HEK293 (cell line): ENCODE measurements around the gene SPOCK3.

ENCODE experiments used
- ELK4 ChIP-seq: IDR thresholded peaks from 2 replicates; pipeline ENCODE4 v1.6.1; 2011; ENCODE audit warnings: mild to moderate bottlenecking, low read depth, low read length, borderline replicate concordance
- PRDM1 ChIP-seq: fragments of 450-650 bp; formaldehyde crosslinking; IDR thresholded peaks from 2 replicates; pipeline ENCODE4; 2016; ENCODE audit warnings: missing biosample characterization, missing genetic modification characterization
- REPIN1 ChIP-seq: fragments of 450-650 bp; formaldehyde crosslinking; IDR thresholded peaks from 2 replicates; pipeline ENCODE4 v1.5.1; 2017; ENCODE audit warnings: missing biosample characterization, missing genetic modification characterization, low read depth
- ZNF274 ChIP-seq, 2 experiments: fragments of 200-500 bp in 1 of 2; fragments of 450-650 bp in 1 of 2; sonication (Bioruptor generic) in 1 of 2; formaldehyde crosslinking in 1 of 2; IDR thresholded peaks; 2 replicates each; pipeline versions ENCODE4 v1.5.1 to v1.6.1; 2014 to 2016; ENCODE audit warnings: borderline replicate concordance in 1 of 2, inconsistent platforms in 1 of 2, low read length in 1 of 2, missing biosample characterization in 1 of 2, missing genetic modification characterization in 1 of 2
- ZNF324 ChIP-seq: fragments of 450-650 bp; formaldehyde crosslinking; IDR thresholded peaks from 2 replicates; pipeline ENCODE4 v1.5.1; 2016; ENCODE audit warnings: missing biosample characterization, missing genetic modification characterization
- ZNF354C ChIP-seq: fragments of 450-650 bp; formaldehyde crosslinking; IDR thresholded peaks from 2 replicates; pipeline ENCODE4 v1.5.1; 2016; ENCODE audit warnings: missing biosample characterization, missing genetic modification characterization, low read depth, borderline replicate concordance
- ZNF677 ChIP-seq: fragments of 450-650 bp; IDR thresholded peaks from 2 replicates; pipeline ENCODE4 v1.5.0; 2018; ENCODE audit warnings: missing biosample characterization, mild to moderate bottlenecking, missing genetic modification characterization, moderate library complexity
- ZNF768 ChIP-seq: fragments of 450-650 bp; formaldehyde crosslinking; IDR thresholded peaks from 2 replicates; pipeline ENCODE4 v1.5.1; 2018; ENCODE audit warnings: missing biosample characterization, mild to moderate bottlenecking, missing genetic modification characterization
- TF ChIP-seq, protein P1 (sequence below): fragments of 450-650 bp; formaldehyde crosslinking; IDR thresholded peaks from 2 replicates; pipeline ENCODE4 v1.5.1; 2016; ENCODE audit warnings: missing biosample characterization, missing genetic modification characterization
- TF ChIP-seq, protein P2 (sequence below): fragments of 450-650 bp; formaldehyde crosslinking; IDR thresholded peaks from 2 replicates; pipeline ENCODE4 v1.5.1; 2016; ENCODE audit warnings: missing biosample characterization, missing genetic modification characterization
- TF ChIP-seq, protein P3 (sequence below): fragments of 450-650 bp; formaldehyde crosslinking; IDR thresholded peaks from 2 replicates; pipeline ENCODE4 v1.5.1; 2017; ENCODE audit warnings: missing biosample characterization, missing genetic modification characterization
- TF ChIP-seq, protein P4 (sequence below): fragments of 450-650 bp; formaldehyde crosslinking; IDR thresholded peaks from 2 replicates; pipeline ENCODE4 v1.5.1; 2016; ENCODE audit warnings: missing biosample characterization, missing genetic modification characterization

DNA sequence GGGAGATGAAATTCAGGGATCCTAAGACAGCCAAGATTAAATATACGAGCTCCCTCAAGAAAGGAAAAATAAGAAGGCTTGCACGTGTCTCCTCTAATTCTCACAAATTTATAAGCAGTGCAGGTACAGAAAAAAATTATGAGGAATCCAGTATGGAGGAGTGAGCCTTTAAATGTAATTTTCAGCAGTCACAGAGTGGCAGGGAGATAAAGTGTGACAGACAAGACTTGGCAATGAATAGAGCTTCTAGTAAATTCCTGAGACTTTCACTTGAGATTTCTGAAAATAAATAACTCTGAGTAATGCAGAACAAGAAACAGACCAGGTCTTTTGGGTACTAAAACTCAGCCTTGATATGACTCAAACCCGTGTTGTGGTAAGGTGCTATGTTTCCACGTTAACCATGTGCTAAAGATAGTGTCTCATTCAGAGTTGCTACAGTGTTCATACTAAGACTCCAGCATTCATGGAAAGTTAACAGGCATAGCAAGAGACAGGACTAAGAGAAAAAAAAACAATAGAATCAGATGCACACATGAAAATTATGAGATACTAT is 119.8 kb downstream of the SPOCK3 start:
- no peak for TF ChIP-seq ZNF677 (tag by site-specific recombination)
- no peak for TF ChIP-seq REPIN1
- TF ChIP-seq ELK4, result no peak
- no peak for TF ChIP-seq ZNF768 (tag by site-specific recombination)
- TF ChIP-seq, protein P1, sequence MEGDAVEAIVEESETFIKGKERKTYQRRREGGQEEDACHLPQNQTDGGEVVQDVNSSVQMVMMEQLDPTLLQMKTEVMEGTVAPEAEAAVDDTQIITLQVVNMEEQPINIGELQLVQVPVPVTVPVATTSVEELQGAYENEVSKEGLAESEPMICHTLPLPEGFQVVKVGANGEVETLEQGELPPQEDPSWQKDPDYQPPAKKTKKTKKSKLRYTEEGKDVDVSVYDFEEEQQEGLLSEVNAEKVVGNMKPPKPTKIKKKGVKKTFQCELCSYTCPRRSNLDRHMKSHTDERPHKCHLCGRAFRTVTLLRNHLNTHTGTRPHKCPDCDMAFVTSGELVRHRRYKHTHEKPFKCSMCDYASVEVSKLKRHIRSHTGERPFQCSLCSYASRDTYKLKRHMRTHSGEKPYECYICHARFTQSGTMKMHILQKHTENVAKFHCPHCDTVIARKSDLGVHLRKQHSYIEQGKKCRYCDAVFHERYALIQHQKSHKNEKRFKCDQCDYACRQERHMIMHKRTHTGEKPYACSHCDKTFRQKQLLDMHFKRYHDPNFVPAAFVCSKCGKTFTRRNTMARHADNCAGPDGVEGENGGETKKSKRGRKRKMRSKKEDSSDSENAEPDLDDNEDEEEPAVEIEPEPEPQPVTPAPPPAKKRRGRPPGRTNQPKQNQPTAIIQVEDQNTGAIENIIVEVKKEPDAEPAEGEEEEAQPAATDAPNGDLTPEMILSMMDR, result no peak
- TF ChIP-seq, protein P2, sequence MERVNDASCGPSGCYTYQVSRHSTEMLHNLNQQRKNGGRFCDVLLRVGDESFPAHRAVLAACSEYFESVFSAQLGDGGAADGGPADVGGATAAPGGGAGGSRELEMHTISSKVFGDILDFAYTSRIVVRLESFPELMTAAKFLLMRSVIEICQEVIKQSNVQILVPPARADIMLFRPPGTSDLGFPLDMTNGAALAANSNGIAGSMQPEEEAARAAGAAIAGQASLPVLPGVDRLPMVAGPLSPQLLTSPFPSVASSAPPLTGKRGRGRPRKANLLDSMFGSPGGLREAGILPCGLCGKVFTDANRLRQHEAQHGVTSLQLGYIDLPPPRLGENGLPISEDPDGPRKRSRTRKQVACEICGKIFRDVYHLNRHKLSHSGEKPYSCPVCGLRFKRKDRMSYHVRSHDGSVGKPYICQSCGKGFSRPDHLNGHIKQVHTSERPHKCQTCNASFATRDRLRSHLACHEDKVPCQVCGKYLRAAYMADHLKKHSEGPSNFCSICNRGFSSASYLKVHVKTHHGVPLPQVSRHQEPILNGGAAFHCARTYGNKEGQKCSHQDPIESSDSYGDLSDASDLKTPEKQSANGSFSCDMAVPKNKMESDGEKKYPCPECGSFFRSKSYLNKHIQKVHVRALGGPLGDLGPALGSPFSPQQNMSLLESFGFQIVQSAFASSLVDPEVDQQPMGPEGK (tag by site-specific recombination), result no peak
- TF ChIP-seq, protein P3, sequence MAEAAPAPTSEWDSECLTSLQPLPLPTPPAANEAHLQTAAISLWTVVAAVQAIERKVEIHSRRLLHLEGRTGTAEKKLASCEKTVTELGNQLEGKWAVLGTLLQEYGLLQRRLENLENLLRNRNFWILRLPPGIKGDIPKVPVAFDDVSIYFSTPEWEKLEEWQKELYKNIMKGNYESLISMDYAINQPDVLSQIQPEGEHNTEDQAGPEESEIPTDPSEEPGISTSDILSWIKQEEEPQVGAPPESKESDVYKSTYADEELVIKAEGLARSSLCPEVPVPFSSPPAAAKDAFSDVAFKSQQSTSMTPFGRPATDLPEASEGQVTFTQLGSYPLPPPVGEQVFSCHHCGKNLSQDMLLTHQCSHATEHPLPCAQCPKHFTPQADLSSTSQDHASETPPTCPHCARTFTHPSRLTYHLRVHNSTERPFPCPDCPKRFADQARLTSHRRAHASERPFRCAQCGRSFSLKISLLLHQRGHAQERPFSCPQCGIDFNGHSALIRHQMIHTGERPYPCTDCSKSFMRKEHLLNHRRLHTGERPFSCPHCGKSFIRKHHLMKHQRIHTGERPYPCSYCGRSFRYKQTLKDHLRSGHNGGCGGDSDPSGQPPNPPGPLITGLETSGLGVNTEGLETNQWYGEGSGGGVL, result no peak
- TF ChIP-seq PRDM1, result no peak
- TF ChIP-seq, protein P4, sequence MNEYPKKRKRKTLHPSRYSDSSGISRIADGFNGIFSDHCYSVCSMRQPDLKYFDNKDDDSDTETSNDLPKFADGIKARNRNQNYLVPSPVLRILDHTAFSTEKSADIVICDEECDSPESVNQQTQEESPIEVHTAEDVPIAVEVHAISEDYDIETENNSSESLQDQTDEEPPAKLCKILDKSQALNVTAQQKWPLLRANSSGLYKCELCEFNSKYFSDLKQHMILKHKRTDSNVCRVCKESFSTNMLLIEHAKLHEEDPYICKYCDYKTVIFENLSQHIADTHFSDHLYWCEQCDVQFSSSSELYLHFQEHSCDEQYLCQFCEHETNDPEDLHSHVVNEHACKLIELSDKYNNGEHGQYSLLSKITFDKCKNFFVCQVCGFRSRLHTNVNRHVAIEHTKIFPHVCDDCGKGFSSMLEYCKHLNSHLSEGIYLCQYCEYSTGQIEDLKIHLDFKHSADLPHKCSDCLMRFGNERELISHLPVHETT (tag by site-specific recombination), result no peak
- TF ChIP-seq ZNF354C, result no peak
- no peak for TF ChIP-seq ZNF274 (IDR thresholded peaks at IDR 0.05; ENCODE audit: low read length)
- no peak for TF ChIP-seq ZNF274 (tag by site-specific recombination; IDR thresholded peaks at IDR 0.05; ENCODE audit: borderline replicate concordance)
- TF ChIP-seq ZNF324 (tag by site-specific recombination), result no peak
